ENCODE results near the gene HPCAL1. TPM values are rescaled to one million over a fixed set of nuclear protein-coding genes. Genes with fewer than 3 reads are reported as not detected.

HPCAL1 gene
- total and polyA plus RNA-seq, 2 experiments from 2014 or later = 8.3 to 25.4 TPM

- no peak overlapping the region for H3K27ac Mint-ChIP-seq
- H3K27me3 Mint-ChIP-seq (ENCODE audit: insufficient read depth, low read depth, poor library complexity) = peaks cover 18% of the 10 kb centered on the region
- peak overlapping the region; percentile 81 for H3K4me2 ChIP-seq
- peak overlapping the region; percentile 75 for H3K4me3 Mint-ChIP-seq
- 0 out of 2 replicates have a peak, but pooled peaks cover 11% of the 10 kb centered on the region for H4K20me1 ChIP-seq (replicated peaks; ENCODE audit: insufficient read depth)
- ATAC-seq (peak; percentile 71), DNase-seq (ENCODE audit: low spot score) (peak; percentile 91)
- no peaks in the 10 kb centered on the region; the same call in 2 of the 3 replicates for H3K9me3 Mint-ChIP-seq
- peak overlapping the region; percentile 95 for H2AFZ ChIP-seq
- peaks cover 25% of the 10 kb centered on the region for H3K27me3 ChIP-seq (ENCODE audit: insufficient read depth)
- H3K4me3 ChIP-seq = peak overlapping the region; percentile 54
- peaks cover 5% of the 10 kb centered on the region for H3K4me1 ChIP-seq (ENCODE audit: insufficient read depth)
- peaks cover 14% of the 10 kb centered on the region for H3K4me1 Mint-ChIP-seq
- H3K79me2 ChIP-seq (replicated peaks; ENCODE audit: insufficient read depth) = peaks cover 28% of the 10 kb centered on the region
- peaks cover 20% of the 10 kb centered on the region for H3K36me3 Mint-ChIP-seq (ENCODE audit: low read depth)
- no peak overlapping the region for H3K27ac ChIP-seq (ENCODE audit: low read depth)
- H3K36me3 ChIP-seq (ENCODE audit: insufficient read depth) = peaks cover 5% of the 10 kb centered on the region; the same call in 1 of the 2 replicates
- H3F3A ChIP-seq (replicated peaks; ENCODE audit: low read depth) = no peaks in the 10 kb centered on the region
- TF ChIP-seq ZNF331 (CRISPR knock-in tag; IDR thresholded peaks at IDR 0.05; ENCODE audit: low read depth) (no peak), EZH2phosphoT487 (IDR thresholded peaks at IDR 0.05; ENCODE audit: unreplicated experiment) (no peak), JUNB (IDR thresholded peaks at IDR 0.05; ENCODE audit: unreplicated experiment) (no peak), ZNF462 (CRISPR knock-in tag; IDR thresholded peaks at IDR 0.05) (no peak), CTCF (conservative IDR thresholded peaks at IDR 0.05; ENCODE audit: low read depth in 2 of 2) (0 out of 4 replicates have a peak, but pooled peaks of 1 of the 2 experiments have one; percentile 15), EZH2 (IDR thresholded peaks at IDR 0.05; ENCODE audit: low read depth, unreplicated experiment) (peak; percentile 9), REST (IDR thresholded peaks at IDR 0.05; ENCODE audit: unreplicated experiment) (no peak), STAT1 (IDR thresholded peaks at IDR 0.05; ENCODE audit: unreplicated experiment) (no peak), CREB1 (CRISPR knock-in tag; IDR thresholded peaks at IDR 0.05; ENCODE audit: low read depth) (0 out of 2 replicates have a peak, but pooled peaks have one; percentile 4), ZNF114 (CRISPR knock-in tag; IDR thresholded peaks at IDR 0.05) (no peak), NANOG (IDR thresholded peaks at IDR 0.05; ENCODE audit: borderline replicate concordance) (no peak), POLR2AphosphoS5 (IDR thresholded peaks at IDR 0.05; ENCODE audit: low read depth) (peak; percentile 76), ETS1 (IDR thresholded peaks at IDR 0.05) (0 out of 2 replicates have a peak, but pooled peaks have one; percentile 33)
- no peaks in the 10 kb centered on the region for H3K9me2 ChIP-seq (ENCODE audit: insufficient read depth)
Observed at GRCh38 chr2:10448576-10449485, 146.1 kb downstream of the HPCAL1 start.

Data from GM23338 (cell line).